Activated CD8-positive, alpha-beta memory T cell treated with anti-CD3 and anti-CD28 coated beads, Interleukin-2, amount 50 U/mL, for 4 hours (primary cell): ENCODE results near the gene CCDC14.

Experiments used
- DNase-seq: peaks from one replicate; pipeline ENCODE4 v3.0.0-alpha.2; 2020

The CCDC14 gene

GRCh38 chr3:123961508-123961856 lies 453 bp upstream of the CCDC14 start:
- DNase-seq, result no peak

- no peak for DNase-seq
These were observed 7.3 kb downstream of the CCDC14 start for GRCh38 chr3:123953735-123954134.

GRCh38 chr3:123952844-123953520 lies 8.0 kb downstream of the CCDC14 start:
- no peak for DNase-seq

GRCh38 chr3:123951522-123952447 lies 9.2 kb downstream of the CCDC14 start:
- DNase-seq, result no peak

- DNase-seq, result no peak
These were observed 11.4 kb downstream of the CCDC14 start for GRCh38 chr3:123949641-123950040.

- no peak for DNase-seq
These were observed 12.6 kb downstream of the CCDC14 start for GRCh38 chr3:123948449-123948848.

GRCh38 chr3:123947482-123947881 lies 13.5 kb downstream of the CCDC14 start:
- no peak for DNase-seq

GRCh38 chr3:123941542-123941941 lies 19.5 kb downstream of the CCDC14 start:
- no peak for DNase-seq

- DNase-seq, result no peak
These were observed 19.9 kb downstream of the CCDC14 start for GRCh38 chr3:123941121-123941520.

GRCh38 chr3:123939706-123940105 lies 21.3 kb downstream of the CCDC14 start:
- no peak for DNase-seq

- no peak for DNase-seq
These were observed 24.6 kb downstream of the CCDC14 start for GRCh38 chr3:123936400-123936799.

- DNase-seq, result no peak
These were observed 25.2 kb downstream of the CCDC14 start for GRCh38 chr3:123935830-123936229.

GRCh38 chr3:123934250-123934649 lies 26.8 kb downstream of the CCDC14 start:
- DNase-seq, result no peak

- DNase-seq, result no peak
These were observed 30.6 kb downstream of the CCDC14 start for GRCh38 chr3:123930445-123930844.

GRCh38 chr3:123929325-123929724 lies 31.7 kb downstream of the CCDC14 start:
- DNase-seq, result no peak

- DNase-seq, result no peak
These were observed 34.6 kb downstream of the CCDC14 start for GRCh38 chr3:123926396-123926795.

GRCh38 chr3:123920868-123921267 lies 40.2 kb downstream of the CCDC14 start:
- no peak for DNase-seq

- no peak for DNase-seq
These were observed 40.6 kb downstream of the CCDC14 start for GRCh38 chr3:123920383-123920782.

- no peak for DNase-seq
These were observed 41.7 kb downstream of the CCDC14 start for GRCh38 chr3:123919353-123919752.

GRCh38 chr3:123914829-123915228 lies 46.2 kb downstream of the CCDC14 start:
- no peak for DNase-seq

GRCh38 chr3:123909785-123910184 lies 51.2 kb downstream of the CCDC14 start:
- DNase-seq, result no peak

- no peak for DNase-seq
These were observed 53.3 kb downstream of the CCDC14 start for GRCh38 chr3:123907720-123908119.

- no peak for DNase-seq
These were observed 61.6 kb downstream of the CCDC14 start for GRCh38 chr3:123899300-123899865.

GRCh38 chr3:123893012-123893411 lies 68.0 kb downstream of the CCDC14 start:
- no peak for DNase-seq
